Stomach (tissue), 9 donors: ENCODE measurements around the gene GJB4. TPM values are rescaled to one million over a fixed set of nuclear protein-coding genes. Genes with fewer than 3 reads are reported as not detected.
"Not testable (repeated sequence)": the region's sequence is repeated elsewhere in the genome, so short reads cannot be mapped to it uniquely, and the experiment has no call there.

ENCODE experiments used
- DNase-seq, 2 donors: peaks; one replicate each; pipeline versions ENCODE4 v3.0.0 to v3.0.0-alpha.2; 2013 to 2019
- H3K27ac ChIP-seq, 5 donors: fragments of 200-600 bp in 4 of 5; sonication (generic) in 4 of 5; one replicate each; pipeline ENCODE4 v1.5.1; 2013 to 2019; ENCODE audit warnings: mild to moderate bottlenecking in 1 of 5, moderate library complexity in 1 of 5
- H3K27me3 ChIP-seq, 3 donors: fragments of 200-600 bp; sonication (generic); one replicate each; pipeline ENCODE4 v1.5.1; 2017 to 2019; ENCODE audit warnings: mixed run types in 1 of 3
- H3K36me3 ChIP-seq, 4 donors: fragments of 200-600 bp; sonication (generic); 1 replicate in 3 of 4; 2 replicates in 1 of 4; pipeline ENCODE4 v1.5.1; 2016 to 2019
- H3K4me1 ChIP-seq, 4 donors: fragments of 200-600 bp; sonication (generic); one replicate each; pipeline ENCODE4 v1.5.1; 2016 to 2019
- H3K4me3 ChIP-seq, 4 donors: fragments of 200-600 bp; sonication (generic) in 3 of 4; one replicate each; pipeline ENCODE4 v1.5.1; 2016 to 2019; ENCODE audit warnings: mild to moderate bottlenecking in 1 of 4
- H3K9me3 ChIP-seq, 4 donors: fragments of 200-600 bp; sonication (generic); one replicate each; pipeline ENCODE4 v1.5.1; 2016 to 2019
- CTCF ChIP-seq, 7 experiments: fragments of 450-650 bp in 4 of 7; fragments of 200-600 bp in 3 of 7; sonication (generic) in 3 of 7; IDR thresholded peaks; one replicate each; pipeline ENCODE4 v1.5.1; 2016 to 2019; ENCODE audit warnings: antibody characterized with exemption in 7 of 7, control low read depth in 2 of 7, mild to moderate bottlenecking in 1 of 7
- EP300 ChIP-seq: sonication (generic); formaldehyde crosslinking; IDR thresholded peaks from one replicate; pipeline ENCODE4 v1.6.1; 2017; ENCODE audit warnings: antibody characterized with exemption
- POLR2A ChIP-seq, 4 donors: fragments of 450-650 bp; IDR thresholded peaks; one replicate each; pipeline ENCODE4 v1.6.1; 2016; ENCODE audit warnings: antibody characterized with exemption in 4 of 4, control low read depth in 2 of 4, mild to moderate bottlenecking in 1 of 4, moderate library complexity in 1 of 4
- POLR2AphosphoS5 ChIP-seq, 3 donors: sonication (generic); formaldehyde crosslinking; IDR thresholded peaks; one replicate each; pipeline ENCODE4 v1.6.1; 2016; ENCODE audit warnings: antibody characterized with exemption in 3 of 3
- WGBS, 5 donors: extraction: QIAGEN DNeasy Blood & Tissue Kit in 3 of 5; methylation state at CpG; one replicate each; pipeline versions ENCODE4 v1.1.5 to v1.1.7; 2013 to 2018; 5-methylcytosine and 5-hydroxymethylcytosine counted together
- intact Hi-C: fragments of 100-400 bp; cut with DNase I; formaldehyde crosslinking; loops from one replicate; pipeline ENCODE4 v1.15.1; 2023; ENCODE audit warnings: low total_unique reads
- polyA plus RNA-seq, 3 donors: library from polyadenylated mRNA; stranded (reverse); fragments of 200-250 nt; gene quantifications; one replicate each; pipeline ENCODE4 v1.2.3, GENCODE V29; 2013
- total RNA-seq, 5 donors: library from RNA; depleted of rRNA; stranded (reverse); fragments of >200 nt; gene quantifications; one replicate each; pipeline versions ENCODE4 v1.1.0 to v1.2.3, GENCODE V29; 2014 to 2016
- donor health status: healthy with polysubstance abuse.
- donor health status: Bipolar disorder and iron deficiency.
- donor health status: healthy.

The GJB4 gene
- total and polyA plus RNA-seq, 8 donors, result 0.06 to 1.2 (median 0.18) TPM; not detected in 5

GRCh38 chr1:34770891-34771504 lies 11.5 kb downstream of the GJB4 start:
- no peak for DNase-seq
- Histone ChIP-seq H3K27ac (no peak overlapping the region), H3K36me3 (no peaks in the 10 kb centered on the region), H3K4me1 (no peaks in the 10 kb centered on the region), H3K27me3 (peaks cover 0 to 22% (median 0%) of the 10 kb centered on the region in 3 donors), H3K4me3 (no peak overlapping the region), H3K9me3 (no peaks in the 10 kb centered on the region)
- TF ChIP-seq EP300, result no peak
- no peak for TF ChIP-seq POLR2AphosphoS5 (IDR thresholded peaks at IDR 0.05)
- TF ChIP-seq CTCF (IDR thresholded peaks at IDR 0.05), result no peak
- TF ChIP-seq POLR2A (IDR thresholded peaks at IDR 0.05), result no peak
- intact Hi-C loops, result no loop called here
- 76 to 85% (median 79%) methylated on average over 5 of the region's 5 CpGs for WGBS, 5 donors

- 85 to 89% (median 87%) methylated on average over 16 of the region's 16 CpGs for WGBS, 5 donors
- peaks cover 0 to 25% (median 0%) of the 10 kb centered on the region in 3 donors for H3K27me3 ChIP-seq
- no peaks in the 10 kb centered on the region for H3K36me3 ChIP-seq
- no peak for DNase-seq
- H3K4me3 ChIP-seq, result no peak overlapping the region
- intact Hi-C loops, result no loop called here
- TF ChIP-seq CTCF (IDR thresholded peaks at IDR 0.05) (no peak), POLR2A (IDR thresholded peaks at IDR 0.05) (no peak), EP300 (no peak), POLR2AphosphoS5 (IDR thresholded peaks at IDR 0.05) (no peak)
- no peak overlapping the region for H3K27ac ChIP-seq
- no peaks in the 10 kb centered on the region for H3K9me3 ChIP-seq
- H3K4me1 ChIP-seq, result no peaks in the 10 kb centered on the region
Observed at GRCh38 chr1:34771573-34772371, 12.2 kb downstream of the GJB4 start.

- H3K4me1 ChIP-seq, H3K4me3 ChIP-seq, DNase-seq, H3K27ac ChIP-seq, H3K36me3 ChIP-seq, intact Hi-C loops, H3K9me3 ChIP-seq: not testable (repeated sequence)
- peaks cover 0 to 34% (median 0%) of the 10 kb centered on the region in 3 donors for H3K27me3 ChIP-seq
- WGBS, 5 donors, result 85 to 95% (median 88%) methylated on average over 4 of the region's 4 CpGs
Observed at GRCh38 chr1:34773114-34773513, 13.6 kb downstream of the GJB4 start.

GRCh38 chr1:34774957-34775356 lies 15.4 kb downstream of the GJB4 start:
- peaks cover 0 to 46% (median 3%) of the 10 kb centered on the region in 3 donors for H3K27me3 ChIP-seq
- intact Hi-C loops, result no loop called here
- no peak overlapping the region for H3K27ac ChIP-seq
- no peaks in the 10 kb centered on the region for H3K36me3 ChIP-seq
- no peak for DNase-seq
- WGBS, 5 donors, result 54 to 71% (median 60%) methylated on average over 8 of the region's 8 CpGs
- H3K9me3 ChIP-seq, result no peaks in the 10 kb centered on the region
- no peaks in the 10 kb centered on the region for H3K4me1 ChIP-seq
- H3K4me3 ChIP-seq, result no peak overlapping the region
- TF ChIP-seq POLR2AphosphoS5 (IDR thresholded peaks at IDR 0.05), result no peak
- no peak for TF ChIP-seq EP300
- TF ChIP-seq CTCF (IDR thresholded peaks at IDR 0.05), result no peak
- TF ChIP-seq POLR2A (IDR thresholded peaks at IDR 0.05), result no peak

GRCh38 chr1:34776911-34777310 lies 17.4 kb downstream of the GJB4 start:
- Histone ChIP-seq H3K9me3 (no peaks in the 10 kb centered on the region), H3K36me3 (no peaks in the 10 kb centered on the region), H3K4me3 (no peak overlapping the region), H3K27ac (no peak overlapping the region), H3K4me1 (peaks cover 10 to 16% (median 13%) of the 10 kb centered on the region in 4 donors), H3K27me3 (peaks cover 6 to 66% (median 16%) of the 10 kb centered on the region in 3 donors)
- 33 to 73% (median 59%) methylated on average over 2 to 3 of the region's 3 CpGs for WGBS, 5 donors
- TF ChIP-seq POLR2A (IDR thresholded peaks at IDR 0.05) (no peak), CTCF (IDR thresholded peaks at IDR 0.05) (no peak), POLR2AphosphoS5 (IDR thresholded peaks at IDR 0.05) (no peak), EP300 (no peak)
- intact Hi-C loops, result no loop called here
- DNase-seq, result no peak
